ENCODE data around the gene PRXL2A. TPM values are rescaled to one million over a fixed set of nuclear protein-coding genes. Genes with fewer than 3 reads are reported as not detected.

The PRXL2A gene
- total and polyA plus RNA-seq, 2 of the 4 experiments (the other 2 are of a cell fraction), result 0.90 to 0.92 TPM

DNA sequence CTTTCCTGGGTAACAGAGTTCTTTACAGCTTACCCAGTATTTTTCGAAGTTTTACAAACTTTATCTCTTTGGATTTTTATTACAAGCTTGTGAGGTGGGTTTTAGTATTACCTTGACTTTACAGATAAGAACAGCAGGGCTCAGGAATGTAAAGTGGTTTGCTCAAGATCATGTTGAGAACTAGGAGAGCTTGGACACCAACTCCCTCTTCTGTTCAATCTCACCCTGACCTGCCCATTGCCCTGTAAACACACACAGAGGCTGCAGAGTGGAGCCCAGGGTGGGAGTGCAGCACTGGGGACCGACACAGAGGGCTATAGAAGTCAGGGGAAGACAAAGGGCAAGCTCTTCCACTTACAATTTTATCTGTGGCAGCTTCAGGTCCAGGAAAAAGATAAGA lies 41.2 kb downstream of the PRXL2A start:
- H3K23ac ChIP-seq (ENCODE audit: low read depth, low read length), result no peak overlapping the region
- no peak overlapping the region for H2AK5ac ChIP-seq (ENCODE audit: low read depth, low read length)
- no peaks in the 10 kb centered on the region; the same call in 1 of the 2 replicates for H3K27me3 ChIP-seq (ENCODE audit: control insufficient read depth, insufficient read depth, low read length)
- no peak overlapping the region for H3K14ac ChIP-seq (replicated peaks; ENCODE audit: low read depth, low read length)
- TF ChIP-seq RAD21 (IDR thresholded peaks at IDR 0.05; ENCODE audit: low read length), result no peak
- TF ChIP-seq, protein P1, sequence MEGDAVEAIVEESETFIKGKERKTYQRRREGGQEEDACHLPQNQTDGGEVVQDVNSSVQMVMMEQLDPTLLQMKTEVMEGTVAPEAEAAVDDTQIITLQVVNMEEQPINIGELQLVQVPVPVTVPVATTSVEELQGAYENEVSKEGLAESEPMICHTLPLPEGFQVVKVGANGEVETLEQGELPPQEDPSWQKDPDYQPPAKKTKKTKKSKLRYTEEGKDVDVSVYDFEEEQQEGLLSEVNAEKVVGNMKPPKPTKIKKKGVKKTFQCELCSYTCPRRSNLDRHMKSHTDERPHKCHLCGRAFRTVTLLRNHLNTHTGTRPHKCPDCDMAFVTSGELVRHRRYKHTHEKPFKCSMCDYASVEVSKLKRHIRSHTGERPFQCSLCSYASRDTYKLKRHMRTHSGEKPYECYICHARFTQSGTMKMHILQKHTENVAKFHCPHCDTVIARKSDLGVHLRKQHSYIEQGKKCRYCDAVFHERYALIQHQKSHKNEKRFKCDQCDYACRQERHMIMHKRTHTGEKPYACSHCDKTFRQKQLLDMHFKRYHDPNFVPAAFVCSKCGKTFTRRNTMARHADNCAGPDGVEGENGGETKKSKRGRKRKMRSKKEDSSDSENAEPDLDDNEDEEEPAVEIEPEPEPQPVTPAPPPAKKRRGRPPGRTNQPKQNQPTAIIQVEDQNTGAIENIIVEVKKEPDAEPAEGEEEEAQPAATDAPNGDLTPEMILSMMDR (conservative IDR thresholded peaks at IDR 0.05; ENCODE audit: low read depth, low read length), result no peak
- H2BK5ac ChIP-seq (ENCODE audit: low read depth, low read length, poor library complexity, severe bottlenecking), result no peak overlapping the region
- H2BK15ac ChIP-seq (ENCODE audit: low read depth, low read length), result no peak overlapping the region
- H2AFZ ChIP-seq (replicated peaks; ENCODE audit: low read length, poor library complexity), result no peak overlapping the region
- H3K4ac ChIP-seq (ENCODE audit: low read depth, low read length), result no peak overlapping the region
- no peak overlapping the region for H4K8ac ChIP-seq (ENCODE audit: low read depth in 2 of 2, low read length in 2 of 2)
- H4K91ac ChIP-seq (ENCODE audit: insufficient read depth, low read depth, low read length), result no peak overlapping the region
- ATAC-seq (ENCODE audit: low read depth), result no peak
- H3K27ac ChIP-seq (ENCODE audit: insufficient read depth, low read length), result no peak overlapping the region
- dilution Hi-C loops (cut with HindIII; ENCODE audit: low sequenced_read_pairs, unreplicated experiment) (no loop called here), intact Hi-C loops (cut with micrococcal nuclease) (no loop called here), in situ Hi-C loops (cut with MboI; ENCODE audit: low sequenced_read_pairs) (loop anchor here (10.0 to 25.0 kb wide), 2 partner anchors 215 to 463 kb away; no protein-coding TSS in a partner anchor)
- H4K20me1 ChIP-seq (ENCODE audit: insufficient read depth, low read length), result no peaks in the 10 kb centered on the region
- DNase-seq, result no peak
- H2AK9ac ChIP-seq (replicated peaks; ENCODE audit: low read depth, low read length, poor library complexity), result no peak overlapping the region
- no peaks in the 10 kb centered on the region for H3K9me3 ChIP-seq (ENCODE audit: control insufficient read depth, insufficient read depth, low read length)
- POLR2A ChIA-PET (ENCODE audit: unreplicated experiment), result no interaction called here
- no peaks in the 10 kb centered on the region for H3K79me1 ChIP-seq (ENCODE audit: low read depth in 1 of 2, low read length in 2 of 2)
- WGBS, 2 experiments (ENCODE audit: extremely low coverage in 2 of 2, insufficient read length in 1 of 2), result no CpG with 5 or more reads among the region's 2 CpGs
- H3K4me3 ChIP-seq (ENCODE audit: insufficient read depth, low read depth, low read length), result no peak overlapping the region
- no peaks in the 10 kb centered on the region for H3K4me1 ChIP-seq (ENCODE audit: control insufficient read depth, insufficient read depth, low read length)
- 0 out of 2 replicates have a peak, but pooled peaks cover 5% of the 10 kb centered on the region for H3K9me1 ChIP-seq (ENCODE audit: insufficient read depth, low read length)
- H4K5ac ChIP-seq (ENCODE audit: low read depth, low read length), result no peak overlapping the region
- no TSS peak for BruUV-seq (replicated peaks)
- CTCF ChIA-PET, result interaction anchor here (1.1 kb wide), 1 partner anchor 56 kb away, joined by 5 read pairs; no protein-coding TSS in a partner anchor
- no peak overlapping the region for H2BK120ac ChIP-seq (ENCODE audit: low read depth, low read length)
- no peaks in the 10 kb centered on the region for H3K36me3 ChIP-seq (ENCODE audit: control insufficient read depth, insufficient read depth, low read length)
- no peak overlapping the region for H3K56ac ChIP-seq (ENCODE audit: extremely low read depth, insufficient read depth, low read length)
- H2BK20ac ChIP-seq (ENCODE audit: low read depth, low read length), result no peak overlapping the region
- no peak overlapping the region for H3K4me2 ChIP-seq (ENCODE audit: low read depth, low read length)
- H3K9ac ChIP-seq (ENCODE audit: low read depth, low read length), result no peak overlapping the region
- no peak overlapping the region for H3K18ac ChIP-seq (ENCODE audit: low read depth, low read length)

Data from IMR-90 (cell line).